ENCODE results near the gene TSC22D2. TPM values are rescaled to one million over a fixed set of nuclear protein-coding genes. Genes with fewer than 3 reads are reported as not detected.

TSC22D2 gene
- total and polyA plus RNA-seq, 10 of the 15 experiments (the other 5 are each of a cell fraction or from before 2014, with no cell fraction given) = 7.4 to 19.4 (median 10.9) TPM

GRCh38 chr3:150362515-150363302 lies 45.4 kb upstream of the TSC22D2 start (continued):
- no peak for TF ChIP-seq SKIL (IDR thresholded peaks at IDR 0.05; ENCODE audit: low read depth, poor library complexity, severe bottlenecking)
- no peak for TF ChIP-seq SMARCA5 (IDR thresholded peaks at IDR 0.05)
- TF ChIP-seq TBL1XR1 (IDR thresholded peaks at IDR 0.05; ENCODE audit: low read depth, low read length) = no peak
- no peak for TF ChIP-seq CHD2 (IDR thresholded peaks at IDR 0.05; ENCODE audit: borderline replicate concordance, low read depth, low read length)

DNA sequence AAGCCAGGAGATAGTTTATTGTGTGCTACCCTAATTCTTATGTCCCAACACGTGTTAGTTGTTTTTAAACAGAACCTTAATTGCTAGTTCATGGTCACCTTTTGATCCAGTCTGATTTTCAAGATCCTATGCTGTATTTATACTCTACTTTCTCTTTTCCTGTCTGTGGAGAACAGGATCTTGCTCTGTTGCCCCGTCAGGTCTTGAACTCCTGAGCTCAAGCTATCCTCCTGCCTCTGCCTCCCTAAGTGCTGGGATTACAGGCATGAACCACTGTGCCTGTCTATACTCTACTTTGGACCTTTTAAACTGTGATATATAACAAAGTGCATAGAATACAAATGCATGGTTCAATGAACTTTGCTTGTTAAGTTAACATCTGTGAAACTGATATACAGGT lies 44.7 kb upstream of the TSC22D2 start:
- Histone ChIP-seq H3K79me2 (ENCODE audit: control insufficient read depth, insufficient read depth, low read length) (no peaks in the 10 kb centered on the region), H3K36me3 (ENCODE audit: control insufficient read depth in 2 of 2, insufficient read depth in 2 of 2, low read length in 1 of 2) (no peaks in the 10 kb centered on the region), H3K27me3 (replicated peaks in 1 of 2; ENCODE audit: control insufficient read depth in 2 of 2, insufficient read depth in 2 of 2, low read length in 1 of 2) (no peaks in the 10 kb centered on the region), H3K9me3 (replicated peaks; ENCODE audit: control insufficient read depth, insufficient read depth, low read length) (no peaks in the 10 kb centered on the region), H3K4me2 (ENCODE audit: control insufficient read depth, insufficient read depth) (no peak overlapping the region), H3K4me3 (no peak overlapping the region), H3K9ac (ENCODE audit: control insufficient read depth, insufficient read depth, low read length) (no peak overlapping the region), H3K27ac (ENCODE audit: control insufficient read depth, insufficient read depth) (no peak overlapping the region), H3K4me1 (ENCODE audit: control insufficient read depth, insufficient read depth, low read length) (no peaks in the 10 kb centered on the region), H2AFZ (ENCODE audit: control insufficient read depth, low read depth, low read length) (no peak overlapping the region), H4K20me1 (ENCODE audit: control insufficient read depth, insufficient read depth) (no peaks in the 10 kb centered on the region)
- WGBS (ENCODE audit: insufficient coverage, insufficient replicate concordance, low lambda C conversion rate, missing lambda C conversion rate) = 94% methylated on average over 2 of the region's 2 CpGs
- RAD21 ChIA-PET (ENCODE audit: unreplicated experiment) = no interaction called here
- no TSS peak for BruUV-seq (replicated peaks)
- in situ Hi-C loops (cut with MboI) = no loop called here
- SMC1A ChIA-PET (ENCODE audit: uncharacterized antibody, unreplicated experiment) = interaction anchor here (1.0 kb wide), 1 partner anchor 51 kb away, joined by 3 read pairs; no protein-coding TSS in a partner anchor
- CTCF ChIA-PET = no interaction called here
- ATAC-seq (no peak), FAIRE-seq (no peak), DNase-seq (ENCODE audit: low read depth, low spot score) (no peak)
- POLR2A ChIA-PET = interaction anchor here (1.6 kb wide), 1 partner anchor 8 kb away, joined by 3 read pairs; no protein-coding TSS in a partner anchor
- intact Hi-C loops (cut with micrococcal nuclease; ENCODE audit: unreplicated experiment) = no loop called here
- TF ChIP-seq MYB (IDR thresholded peaks at IDR 0.05; ENCODE audit: borderline replicate concordance, low read depth, low read length) = no peak
- no peak for TF ChIP-seq RFX5 (IDR thresholded peaks at IDR 0.05; ENCODE audit: low read depth, low read length)
- no peak for TF ChIP-seq SMC3 (IDR thresholded peaks at IDR 0.05; ENCODE audit: borderline replicate concordance, low read length)
- TF ChIP-seq EED (IDR thresholded peaks at IDR 0.05; ENCODE audit: low read depth) = no peak
- no peak for TF ChIP-seq SKIL (IDR thresholded peaks at IDR 0.05; ENCODE audit: low read depth, poor library complexity, severe bottlenecking)
- TF ChIP-seq MAX (IDR thresholded peaks at IDR 0.05; ENCODE audit: low read depth, low read length) = no peak
- TF ChIP-seq CTCF (IDR thresholded peaks at IDR 0.05 in 2 of 3, conservative IDR thresholded peaks at IDR 0.05 in 1 of 3; ENCODE audit: control insufficient read depth in 2 of 3, extremely low read depth in 1 of 3, insufficient read depth in 1 of 3, low read depth in 3 of 3, low read length in 3 of 3) = no peak
- no peak for TF ChIP-seq ZBED1 (IDR thresholded peaks at IDR 0.05; ENCODE audit: borderline replicate concordance)
- TF ChIP-seq ZNF274 (IDR thresholded peaks at IDR 0.05; ENCODE audit: insufficient read depth, insufficient read length) = no peak
- TF ChIP-seq SMAD1 (IDR thresholded peaks at IDR 0.05; ENCODE audit: low read depth, partially characterized antibody) = no peak
- TF ChIP-seq MEF2B (IDR thresholded peaks at IDR 0.05; ENCODE audit: partially characterized antibody, poor library complexity, severe bottlenecking) = no peak

Measured in GM12878 (cell line).